Activated CD8-positive, alpha-beta T cell treated with anti-CD3 and anti-CD28 coated beads, Interleukin-2, amount 10 ng/mL, durations not matched to agents 7 days and 5 days (primary cell): ENCODE measurements around the gene TNS1. TPM values are rescaled to one million over a fixed set of nuclear protein-coding genes. Genes with fewer than 3 reads are reported as not detected.

Experiments
- ATAC-seq: fragments of 150-1000 bp; cut with Tn5 transposase; one replicate; pipeline ENCODE4 v1.10.0; 2021; ENCODE audit warnings: moderate library complexity
- CTCF ChIA-PET: fragments of 350-600 bp; sonication (Branson Sonifier 250); formaldehyde crosslinking; loops from one replicate; lab custom pipeline; 2021; ENCODE audit warnings: antibody characterized with exemption; lab: Charles Lee
- POLR2A ChIA-PET: fragments of 350-600 bp; sonication (Branson Sonifier 250); formaldehyde crosslinking; loops from one replicate; lab custom pipeline; 2021; ENCODE audit warnings: antibody characterized with exemption; lab: Charles Lee
- DNase-seq: peaks from one replicate; pipeline ENCODE4 v3.0.0-alpha.2; 2020
- H3K27ac Mint-ChIP-seq: one replicate; pipeline ENCODE4 v1.8.0; 2021; ENCODE audit warnings: mild to moderate bottlenecking, mixed read lengths
- H3K27me3 Mint-ChIP-seq: one replicate; pipeline ENCODE4 v1.8.0; 2021; ENCODE audit warnings: low read depth, mixed read lengths
- H3K36me3 Mint-ChIP-seq: one replicate; pipeline ENCODE4 v1.8.0; 2021; ENCODE audit warnings: low read depth, mixed read lengths
- H3K4me1 Mint-ChIP-seq: one replicate; pipeline ENCODE4 v1.8.0; 2021; ENCODE audit warnings: low read depth, mixed read lengths
- H3K4me3 Mint-ChIP-seq: one replicate; pipeline ENCODE4 v1.8.0; 2021; ENCODE audit warnings: mild to moderate bottlenecking, mixed read lengths
- H3K9me3 Mint-ChIP-seq: one replicate; pipeline ENCODE4 v1.8.0; 2022; ENCODE audit warnings: mixed read lengths; ENCODE audit not compliant: insufficient read depth
- total RNA-seq, 2 experiments: library from RNA; stranded (reverse); gene quantifications; one replicate each; pipeline ENCODE4 v1.2.3, GENCODE V29; 2021

TNS1 gene
- total RNA-seq, 2 experiments from 2014 or later: 28.9 to 29.8 TPM

GRCh38 chr2:217777906-217778305 lies 224.9 kb downstream of the TNS1 start:
- peaks cover 1% of the 10 kb centered on the region for H3K9me3 Mint-ChIP-seq
- no peak overlapping the region for H3K27ac Mint-ChIP-seq
- ATAC-seq (no peak), DNase-seq (no peak)
- peaks cover 12% of the 10 kb centered on the region for H3K4me1 Mint-ChIP-seq
- peaks cover 2% of the 10 kb centered on the region for H3K27me3 Mint-ChIP-seq
- CTCF ChIA-PET: interaction anchor here (1.2 to 8.7 kb wide), 4 partner anchors 8 to 291 kb away, joined by 3 to 49 read pairs (median 12); partner anchors contain the start of gene RUFY4
- POLR2A ChIA-PET: no interaction called here
- no peak overlapping the region for H3K4me3 Mint-ChIP-seq
- H3K36me3 Mint-ChIP-seq: peaks cover 4% of the 10 kb centered on the region

- ChIA-PET POLR2A (no interaction called here), CTCF (interaction anchor here (1.8 to 8.7 kb wide), 3 partner anchors 9 to 110 kb away, joined by 5 to 49 read pairs (median 20); no protein-coding TSS in a partner anchor)
- H3K36me3 Mint-ChIP-seq: peaks cover 3% of the 10 kb centered on the region
- no peaks in the 10 kb centered on the region for H3K27me3 Mint-ChIP-seq
- H3K4me1 Mint-ChIP-seq: peaks cover 12% of the 10 kb centered on the region
- no peaks in the 10 kb centered on the region for H3K9me3 Mint-ChIP-seq
- no peak for ATAC-seq
- no peak overlapping the region for H3K4me3 Mint-ChIP-seq
- H3K27ac Mint-ChIP-seq: no peak overlapping the region
- DNase-seq: no peak
These were observed 226.2 kb downstream of the TNS1 start for GRCh38 chr2:217776631-217777030.

GRCh38 chr2:217775920-217776503 lies 226.8 kb downstream of the TNS1 start:
- ChIA-PET POLR2A (no interaction called here), CTCF (interaction anchor here (1.5 to 8.7 kb wide), 4 partner anchors 10 to 110 kb away, joined by 3 to 49 read pairs (median 12); no protein-coding TSS in a partner anchor)
- Mint-ChIP-seq H3K4me3 (no peak overlapping the region), H3K9me3 (no peaks in the 10 kb centered on the region), H3K4me1 (peaks cover 12% of the 10 kb centered on the region), H3K27ac (no peak overlapping the region), H3K27me3 (no peaks in the 10 kb centered on the region), H3K36me3 (no peaks in the 10 kb centered on the region)
- ATAC-seq: no peak
- DNase-seq: no peak

- ChIA-PET POLR2A (no interaction called here), CTCF (interaction anchor here (0.8 to 8.7 kb wide), 5 partner anchors 12 to 220 kb away, joined by 3 to 49 read pairs (median 3); no protein-coding TSS in a partner anchor)
- ATAC-seq (no peak), DNase-seq (no peak)
- Mint-ChIP-seq H3K4me3 (no peak overlapping the region), H3K4me1 (peaks cover 3% of the 10 kb centered on the region), H3K36me3 (no peaks in the 10 kb centered on the region), H3K27ac (no peak overlapping the region), H3K27me3 (no peaks in the 10 kb centered on the region), H3K9me3 (no peaks in the 10 kb centered on the region)
These were observed 228.6 kb downstream of the TNS1 start for GRCh38 chr2:217774232-217774631.

GRCh38 chr2:217773539-217773938 lies 229.3 kb downstream of the TNS1 start:
- CTCF ChIA-PET: interaction anchor here (0.8 to 8.7 kb wide), 4 partner anchors 12 to 220 kb away, joined by 3 to 49 read pairs (median 4); no protein-coding TSS in a partner anchor
- Mint-ChIP-seq H3K27ac (no peak overlapping the region), H3K9me3 (no peaks in the 10 kb centered on the region), H3K4me3 (no peak overlapping the region), H3K27me3 (no peaks in the 10 kb centered on the region), H3K4me1 (no peaks in the 10 kb centered on the region), H3K36me3 (no peaks in the 10 kb centered on the region)
- DNase-seq (no peak), ATAC-seq (no peak)
- POLR2A ChIA-PET: no interaction called here

- DNase-seq: no peak
- H3K27me3 Mint-ChIP-seq: peaks cover 7% of the 10 kb centered on the region
- CTCF ChIA-PET: no interaction called here
These were observed 236.4 kb downstream of the TNS1 start for GRCh38 chr2:217766356-217766755.

GRCh38 chr2:217761645-217762277 lies 241.0 kb downstream of the TNS1 start:
- POLR2A ChIA-PET: no interaction called here
- CTCF ChIA-PET: no interaction called here
- DNase-seq (no peak), ATAC-seq (no peak)
- Mint-ChIP-seq H3K27me3 (peaks cover 5% of the 10 kb centered on the region), H3K27ac (no peak overlapping the region), H3K36me3 (peaks cover 8% of the 10 kb centered on the region), H3K4me3 (no peak overlapping the region), H3K9me3 (peaks cover 34% of the 10 kb centered on the region), H3K4me1 (peaks cover 10% of the 10 kb centered on the region)

More at GRCh38 chr2:217766356-217766755, 236.4 kb downstream of the TNS1 start:
- H3K4me3 Mint-ChIP-seq: no peak overlapping the region
- no peaks in the 10 kb centered on the region for H3K4me1 Mint-ChIP-seq
- peaks cover 3% of the 10 kb centered on the region for H3K36me3 Mint-ChIP-seq
- peaks cover 23% of the 10 kb centered on the region for H3K9me3 Mint-ChIP-seq
- POLR2A ChIA-PET: no interaction called here
- no peak overlapping the region for H3K27ac Mint-ChIP-seq
- no peak for ATAC-seq

GRCh38 chr2:217759991-217760390 lies 242.8 kb downstream of the TNS1 start:
- no peak for ATAC-seq

GRCh38 chr2:217757108-217757463 lies 245.7 kb downstream of the TNS1 start:
- ATAC-seq: peak; percentile 34
- peak; percentile 44 for DNase-seq
- peaks cover 18% of the 10 kb centered on the region for H3K9me3 Mint-ChIP-seq
- H3K4me1 Mint-ChIP-seq: peaks cover 35% of the 10 kb centered on the region
- POLR2A ChIA-PET: no interaction called here
- peaks cover 1% of the 10 kb centered on the region for H3K27me3 Mint-ChIP-seq
- peak overlapping the region; percentile 74 for H3K27ac Mint-ChIP-seq
- CTCF ChIA-PET: interaction anchor here (0.9 to 2.9 kb wide), 10 partner anchors 15 to 1069 kb away, joined by 3 to 26 read pairs (median 4); no protein-coding TSS in a partner anchor
- H3K4me3 Mint-ChIP-seq: peak overlapping the region; percentile 36
- H3K36me3 Mint-ChIP-seq: peaks cover 5% of the 10 kb centered on the region

More at GRCh38 chr2:217759991-217760390, 242.8 kb downstream of the TNS1 start:
- ChIA-PET CTCF (no interaction called here), POLR2A (no interaction called here)
- H3K36me3 Mint-ChIP-seq: peaks cover 8% of the 10 kb centered on the region
- H3K27ac Mint-ChIP-seq: no peak overlapping the region
- H3K4me3 Mint-ChIP-seq: no peak overlapping the region
- peaks cover 30% of the 10 kb centered on the region for H3K9me3 Mint-ChIP-seq
- H3K4me1 Mint-ChIP-seq: peaks cover 26% of the 10 kb centered on the region
- no peaks in the 10 kb centered on the region for H3K27me3 Mint-ChIP-seq
- no peak for DNase-seq

GRCh38 chr2:217756375-217757107 lies 246.3 kb downstream of the TNS1 start:
- CTCF ChIA-PET: interaction anchor here (0.6 to 2.9 kb wide), 17 partner anchors 15 to 1317 kb away, joined by 3 to 26 read pairs (median 4); no protein-coding TSS in a partner anchor
- H3K4me1 Mint-ChIP-seq: peaks cover 35% of the 10 kb centered on the region
- H3K27me3 Mint-ChIP-seq: peaks cover 5% of the 10 kb centered on the region
- H3K4me3 Mint-ChIP-seq: peak overlapping the region; percentile 36
- peaks cover 5% of the 10 kb centered on the region for H3K36me3 Mint-ChIP-seq
- peak overlapping the region; percentile 74 for H3K27ac Mint-ChIP-seq
- peaks cover 13% of the 10 kb centered on the region for H3K9me3 Mint-ChIP-seq
- DNase-seq: peak; percentile 78
- ATAC-seq: peak; percentile 89
- POLR2A ChIA-PET: no interaction called here

- H3K27me3 Mint-ChIP-seq: peaks cover 5% of the 10 kb centered on the region
- DNase-seq (no peak), ATAC-seq (no peak)
- H3K36me3 Mint-ChIP-seq: no peaks in the 10 kb centered on the region
- ChIA-PET CTCF (interaction anchor here (1.0 to 2.9 kb wide), 6 partner anchors 16 to 104 kb away, joined by 3 to 26 read pairs (median 4); no protein-coding TSS in a partner anchor), POLR2A (no interaction called here)
- H3K4me3 Mint-ChIP-seq: peak overlapping the region; percentile 42
- no peaks in the 10 kb centered on the region for H3K9me3 Mint-ChIP-seq
- peaks cover 35% of the 10 kb centered on the region for H3K4me1 Mint-ChIP-seq
- H3K27ac Mint-ChIP-seq: peak overlapping the region; percentile 55
These were observed 247.6 kb downstream of the TNS1 start for GRCh38 chr2:217755027-217755745.
